GM15510 (cell line): ENCODE measurements around the gene SDK2.

Experiments
- POLR2A ChIP-seq: IDR thresholded peaks from 3 replicates; pipeline ENCODE4 v1.6.1; 2011; ENCODE audit warnings: borderline replicate concordance; ENCODE audit not compliant: insufficient read length; ENCODE audit errors: extremely low read depth

SDK2 gene

DNA sequence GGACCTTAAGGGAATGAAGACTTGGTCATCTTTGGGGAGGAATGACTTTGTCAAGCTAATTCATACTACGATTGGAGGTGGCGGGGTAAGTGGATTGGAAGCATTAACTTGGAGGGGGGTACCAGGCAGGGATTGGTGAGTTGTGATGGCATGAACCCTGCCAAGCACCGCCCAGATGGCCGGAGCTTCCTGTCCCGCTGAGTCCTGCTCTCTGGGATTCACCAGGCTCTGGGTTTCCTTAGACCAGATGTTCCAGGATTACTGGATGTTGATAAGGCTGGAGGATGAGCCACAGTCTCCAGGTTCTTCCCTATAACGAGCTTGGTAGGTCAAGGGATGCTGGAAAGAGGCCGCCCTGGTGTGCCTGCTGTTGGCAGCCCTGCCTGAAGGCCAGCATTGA lies 154.9 kb downstream of the SDK2 start:
- no peak for TF ChIP-seq POLR2A

DNA sequence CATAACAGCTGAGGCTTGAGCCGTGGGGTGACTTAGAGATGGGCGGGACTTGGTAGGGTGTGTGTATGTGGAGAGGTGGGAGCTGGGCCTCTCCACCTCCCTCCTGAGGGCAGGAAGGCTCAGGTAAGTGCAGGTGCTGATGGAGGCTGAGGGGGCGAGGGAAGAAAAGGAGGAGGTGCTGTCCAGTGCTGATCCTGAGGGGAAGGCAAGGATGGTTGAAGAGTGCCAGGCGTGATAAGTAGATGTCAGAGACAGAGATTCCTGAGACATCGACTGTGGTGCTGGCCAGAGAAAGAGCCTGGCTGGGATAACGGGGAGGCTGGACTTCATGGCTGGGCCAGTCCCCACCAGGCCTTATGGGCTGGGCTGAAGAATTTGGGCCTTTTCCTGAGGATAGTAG lies 159.1 kb downstream of the SDK2 start:
- TF ChIP-seq POLR2A = no peak

DNA sequence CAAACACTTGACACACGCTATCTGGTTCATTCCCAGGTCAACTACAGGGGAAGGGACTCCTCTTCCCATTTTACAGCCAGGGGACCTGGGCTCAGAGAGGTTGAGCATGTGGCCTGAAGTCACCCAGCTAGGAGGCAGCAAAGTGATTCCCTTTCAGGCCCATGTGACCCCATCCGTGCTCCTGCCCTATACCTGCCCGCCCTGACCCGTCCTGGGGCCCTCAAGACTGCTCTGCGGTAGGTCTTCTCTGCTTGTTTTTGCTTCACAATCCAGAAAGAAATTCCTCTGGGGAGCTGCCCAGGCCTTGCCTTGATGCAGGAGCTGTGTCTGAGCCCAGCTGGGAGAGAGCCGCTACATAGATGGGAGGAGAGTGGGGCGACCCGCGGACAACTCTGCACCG lies 161.4 kb downstream of the SDK2 start:
- TF ChIP-seq POLR2A = no peak

DNA sequence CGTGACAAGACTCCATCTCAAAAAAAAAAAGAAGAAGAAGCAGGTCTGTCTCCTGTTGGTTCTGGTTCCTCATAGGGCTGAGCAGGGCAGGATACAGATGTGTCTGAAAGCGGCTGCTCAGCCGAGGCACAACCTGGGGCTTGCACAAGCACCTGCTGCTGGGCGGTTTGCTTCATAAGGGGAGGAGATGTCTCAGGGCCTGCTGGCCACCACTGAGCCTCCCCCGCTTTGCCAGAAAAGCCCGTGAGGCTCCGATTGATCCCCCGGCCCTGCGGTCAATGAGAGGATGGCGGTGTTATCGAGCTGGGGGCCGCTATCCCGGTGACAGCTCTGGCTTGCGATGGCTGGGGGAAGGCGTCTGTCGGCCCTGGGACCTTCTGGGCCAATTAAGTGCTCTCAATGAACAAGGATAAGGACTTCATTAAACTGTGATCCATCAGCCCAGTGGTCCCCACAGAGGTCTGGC lies 162.0 kb downstream of the SDK2 start:
- TF ChIP-seq POLR2A = no peak

DNA sequence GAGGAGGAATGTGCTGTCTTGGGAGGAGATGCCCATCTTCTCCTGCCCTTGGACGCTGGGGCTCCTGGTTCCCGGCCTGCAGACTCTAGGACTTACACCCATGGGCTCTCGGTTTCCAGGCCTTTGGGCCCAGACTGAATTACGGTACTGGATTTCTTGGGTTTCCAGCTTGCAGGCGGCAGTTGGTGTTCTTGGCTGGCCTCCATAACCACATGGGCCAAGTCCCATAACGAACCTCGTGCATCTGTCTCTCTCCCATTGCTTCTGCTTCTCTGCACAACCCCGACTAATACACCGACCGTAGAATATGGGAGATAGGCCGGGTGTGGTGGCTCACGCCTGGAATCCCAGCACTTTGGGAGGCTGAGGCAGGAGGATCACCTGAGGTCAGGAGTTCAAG lies 162.6 kb downstream of the SDK2 start:
- TF ChIP-seq POLR2A = no peak

DNA sequence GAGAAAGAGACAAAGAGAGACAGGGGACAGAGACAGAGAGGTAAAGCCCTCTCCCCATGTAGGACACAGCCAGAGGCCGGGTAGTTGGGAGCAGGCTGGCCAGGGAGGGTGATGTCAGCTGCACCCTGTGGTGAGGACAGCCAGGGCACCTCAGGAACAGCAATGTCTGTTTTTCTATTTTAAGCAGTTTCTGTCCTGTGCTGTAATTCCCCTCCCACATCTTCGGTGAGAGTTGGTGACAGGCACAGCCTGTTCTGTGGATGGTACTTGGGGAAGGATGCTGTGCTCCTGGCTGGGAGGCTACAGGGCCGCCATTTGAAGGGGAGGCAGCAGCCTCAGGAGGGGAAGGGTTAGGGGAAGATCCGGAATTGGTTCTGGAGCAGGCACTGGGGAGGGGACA lies 163.5 kb downstream of the SDK2 start:
- TF ChIP-seq POLR2A = no peak

DNA sequence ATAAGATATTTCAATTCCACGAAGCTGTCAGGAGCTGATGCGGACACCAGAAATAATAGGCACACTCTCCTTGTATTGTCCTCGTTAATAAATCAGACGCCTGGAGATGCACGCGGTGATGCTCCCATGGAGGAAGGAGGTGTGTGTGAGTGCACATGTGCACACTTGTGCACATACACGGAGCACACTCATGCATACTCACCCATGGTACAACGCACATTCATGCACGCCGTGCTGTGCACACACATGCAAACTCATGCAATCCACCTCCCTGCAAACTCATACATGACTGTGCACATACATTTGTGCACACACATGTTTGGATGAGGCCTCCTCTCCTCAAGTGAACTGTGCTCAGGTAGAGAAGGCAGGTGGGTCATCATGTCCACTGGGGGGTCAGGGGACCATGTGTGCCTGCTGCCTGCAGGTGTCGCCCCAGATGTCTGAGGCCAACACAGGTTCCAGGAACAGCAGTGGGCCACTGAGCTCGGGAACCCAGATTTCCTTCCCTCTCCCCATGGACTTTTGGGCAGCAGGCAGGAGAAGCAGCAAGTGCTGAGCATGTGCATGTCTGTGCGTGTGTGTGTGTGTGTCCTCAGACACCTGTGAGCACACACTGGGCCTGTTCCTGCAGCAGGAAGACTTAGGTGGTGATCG lies 165.3 kb downstream of the SDK2 start:
- no peak for TF ChIP-seq POLR2A

DNA sequence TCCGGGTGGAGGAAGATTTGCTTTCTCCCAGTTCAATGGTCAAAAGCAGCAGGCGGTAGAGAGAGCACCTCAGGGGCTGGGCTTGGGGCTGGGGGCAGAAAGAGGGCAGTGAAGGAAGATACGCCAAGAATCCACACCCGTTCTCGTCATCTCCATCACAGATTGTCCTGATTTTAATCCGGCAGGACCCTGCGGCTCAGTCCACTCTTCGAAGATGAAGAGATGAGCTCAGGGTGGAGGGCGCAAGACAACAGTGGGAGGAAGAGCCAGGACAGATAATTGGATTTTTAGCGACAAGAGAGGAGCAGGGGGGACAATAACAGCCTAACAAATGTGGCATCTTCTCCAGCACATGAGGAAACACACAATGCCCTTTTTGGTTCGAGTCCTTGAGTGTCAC lies 165.9 kb downstream of the SDK2 start:
- no peak for TF ChIP-seq POLR2A

DNA sequence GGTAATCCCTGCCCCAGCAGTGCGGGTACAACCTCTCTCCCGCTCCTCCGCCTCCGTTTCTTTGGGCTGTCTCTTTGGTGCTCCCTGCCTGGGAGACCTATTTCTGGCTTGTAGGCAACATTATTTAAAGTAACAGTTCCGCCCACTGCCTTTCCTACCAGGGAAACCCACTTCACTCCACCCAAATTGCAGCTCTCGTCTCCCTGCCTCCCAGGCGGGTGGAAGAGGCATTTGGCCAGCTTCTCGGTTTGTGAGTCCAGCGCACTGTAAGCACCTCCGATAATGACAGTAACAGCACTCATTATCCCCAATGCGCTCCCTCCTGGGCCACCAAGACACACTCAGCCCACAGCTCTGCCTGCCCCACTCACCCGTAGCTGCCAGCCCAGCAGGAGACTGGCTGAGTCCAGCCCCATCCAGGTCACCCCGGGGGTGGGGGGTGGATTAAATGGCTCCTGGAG lies 167.3 kb downstream of the SDK2 start:
- TF ChIP-seq POLR2A = no peak

DNA sequence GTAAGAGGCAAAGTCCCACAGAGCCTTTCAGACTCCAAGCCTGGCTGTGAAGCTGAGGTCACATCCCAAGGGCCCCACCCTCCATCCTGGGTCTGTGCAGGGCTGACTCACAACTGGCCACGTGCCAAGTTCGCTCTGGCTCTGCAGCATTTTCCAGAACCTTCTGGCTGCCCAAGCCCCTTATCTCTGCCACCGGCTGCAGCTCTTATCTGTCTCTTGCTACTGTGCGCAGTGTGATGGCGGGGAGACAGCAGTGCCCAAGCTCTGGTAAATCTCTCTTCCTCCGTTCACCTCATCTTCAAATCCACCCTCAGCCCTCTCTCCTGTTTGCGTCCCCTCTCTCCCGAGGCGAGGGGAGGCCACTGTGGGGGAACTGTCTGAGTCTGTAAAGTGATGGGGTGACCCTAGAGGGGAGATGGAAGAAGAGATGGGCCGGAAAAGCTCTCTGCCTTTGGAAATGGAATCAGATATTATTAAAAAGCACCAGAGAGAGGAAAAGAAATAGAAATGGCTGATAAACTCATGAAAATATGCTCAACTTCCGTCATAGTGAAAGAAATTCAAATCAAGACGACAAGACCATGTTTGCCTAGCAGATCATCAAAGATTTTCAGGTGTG lies 169.8 kb downstream of the SDK2 start:
- TF ChIP-seq POLR2A = no peak

DNA sequence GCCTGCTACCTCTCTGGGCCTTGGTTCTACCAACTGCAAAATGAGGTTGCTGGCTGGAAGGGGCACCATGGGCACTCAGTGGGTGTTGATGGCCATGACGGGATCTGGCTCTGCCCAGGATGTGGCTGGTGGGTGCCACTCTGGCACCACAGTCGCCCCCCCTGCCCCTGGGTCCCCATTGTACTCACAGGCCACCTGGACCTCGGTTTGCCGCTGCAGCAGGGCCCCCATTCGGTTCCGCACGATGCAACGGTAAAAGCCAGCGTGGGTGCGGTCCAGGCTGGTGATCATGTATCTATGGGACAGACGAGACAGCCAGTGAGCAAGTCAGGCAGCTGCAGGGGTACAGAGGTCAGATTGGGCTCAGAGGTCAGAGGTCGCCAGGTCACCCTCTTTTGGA lies 172.3 kb downstream of the SDK2 start:
- no peak for TF ChIP-seq POLR2A

DNA sequence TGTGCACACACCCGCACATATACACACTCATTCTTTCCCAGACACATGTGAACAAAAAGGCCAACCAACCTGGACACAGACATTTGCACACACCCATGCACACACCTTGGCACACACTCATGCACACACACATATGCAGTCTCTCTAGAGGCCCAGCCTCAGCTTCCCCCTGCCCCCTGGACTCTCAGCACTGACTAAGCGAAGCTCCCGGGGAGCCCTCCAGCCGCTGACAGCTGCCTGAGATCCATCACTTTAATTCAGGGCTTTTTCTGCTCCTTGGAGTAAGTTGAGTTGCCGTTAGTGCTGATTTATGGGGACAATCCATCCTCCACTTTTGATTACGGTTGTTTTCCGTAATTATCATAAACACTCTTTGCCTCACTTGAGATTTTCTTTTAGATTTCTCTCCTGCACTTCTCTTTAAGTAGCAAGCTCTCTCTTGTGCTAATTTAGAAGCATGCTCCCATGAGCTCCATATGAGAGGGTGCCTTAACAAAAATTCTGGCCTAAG lies 173.9 kb downstream of the SDK2 start:
- no peak for TF ChIP-seq POLR2A

DNA sequence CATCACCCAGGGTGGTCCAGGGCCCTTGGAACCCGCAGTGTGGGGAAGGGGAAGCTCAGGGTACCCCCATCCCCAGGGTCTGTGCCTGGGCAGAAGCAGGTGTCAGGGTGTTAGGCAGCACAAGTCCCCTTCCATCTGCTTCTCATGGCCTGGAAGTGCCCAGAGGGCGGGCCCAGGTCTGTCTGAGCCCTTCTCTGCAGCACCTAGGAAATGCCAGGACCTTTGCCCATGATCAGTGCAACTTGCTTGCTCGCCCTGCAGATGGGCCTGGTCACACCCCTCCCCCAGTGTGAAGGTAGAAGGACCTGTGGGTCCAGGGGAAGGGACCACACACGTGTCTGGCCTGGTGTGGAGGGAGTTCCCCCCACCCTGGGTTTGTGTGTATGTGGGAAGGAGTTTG lies 174.9 kb downstream of the SDK2 start:
- no peak for TF ChIP-seq POLR2A

DNA sequence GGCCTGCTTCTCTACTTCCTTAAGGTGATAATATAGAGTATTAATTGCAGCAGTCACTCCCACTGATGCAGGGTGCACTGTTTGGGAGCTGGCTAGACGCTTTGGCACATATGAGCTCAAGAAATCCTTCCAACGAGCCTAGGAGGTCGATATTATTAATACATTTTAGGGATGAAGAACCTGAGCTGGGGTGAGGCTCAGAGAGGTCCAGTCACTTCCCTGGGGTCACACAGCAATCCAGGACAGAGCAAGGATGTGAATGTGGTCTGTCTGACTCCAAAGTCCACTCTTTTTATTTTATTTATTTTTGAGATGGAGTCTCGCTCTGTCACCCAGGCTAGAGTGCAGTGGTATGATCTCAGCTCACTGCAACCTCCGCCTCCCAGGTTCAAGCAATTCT lies 176.0 kb downstream of the SDK2 start:
- TF ChIP-seq POLR2A = no peak

DNA sequence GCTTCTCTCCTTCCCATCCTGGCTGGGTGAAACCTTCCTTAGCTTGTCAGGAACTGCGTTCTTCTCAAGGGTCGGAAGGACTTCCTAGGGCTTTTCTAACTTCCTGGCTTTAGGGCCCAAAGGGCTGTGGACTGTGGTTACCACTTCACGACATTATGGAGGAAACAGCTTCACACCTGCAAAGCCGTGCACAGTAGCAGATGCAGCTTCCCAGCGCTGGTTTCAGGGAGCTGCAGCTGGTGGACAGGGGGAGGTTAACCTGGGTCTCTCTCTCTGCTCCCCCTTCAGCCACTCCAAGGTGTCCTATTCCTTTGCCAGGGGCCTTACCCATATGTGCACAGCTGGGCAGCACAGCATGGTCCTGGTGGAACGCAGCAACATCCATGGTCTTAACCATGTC lies 176.6 kb downstream of the SDK2 start:
- TF ChIP-seq POLR2A = no peak

DNA sequence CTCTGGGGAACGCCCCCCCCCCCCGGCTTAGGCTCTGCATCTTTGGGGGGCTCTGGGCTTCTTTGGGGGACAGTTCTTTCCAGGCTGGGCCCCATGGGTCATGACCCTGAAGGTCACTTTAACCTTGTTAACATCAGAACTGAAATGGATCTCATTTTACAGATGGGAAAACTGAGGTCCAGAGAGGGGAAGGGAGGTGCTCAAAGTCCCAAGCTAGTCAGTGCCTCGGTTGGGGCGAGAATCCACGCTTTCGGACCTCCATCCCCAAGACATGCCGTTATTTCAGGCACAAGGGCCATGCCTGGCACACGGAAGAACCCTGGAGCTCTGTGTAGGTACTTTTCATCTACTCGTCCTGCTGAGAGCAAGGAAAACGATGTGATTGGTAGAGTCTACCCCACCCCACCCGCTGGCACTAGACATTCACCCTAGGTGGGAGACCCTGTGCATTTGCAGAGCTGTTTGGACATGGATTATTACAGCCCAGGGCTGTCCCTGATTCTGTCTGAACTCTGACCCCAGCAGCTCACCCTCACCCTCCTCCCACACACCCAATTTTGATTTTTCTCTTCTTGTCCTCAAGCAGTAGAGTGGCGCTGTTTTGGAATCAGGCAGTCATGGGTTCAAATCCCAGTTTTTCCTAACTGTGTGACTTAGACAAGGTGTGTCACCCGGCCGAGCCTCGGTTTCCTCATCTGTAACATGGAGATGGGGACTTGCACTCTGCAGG lies 177.4 kb downstream of the SDK2 start:
- TF ChIP-seq POLR2A = no peak

DNA sequence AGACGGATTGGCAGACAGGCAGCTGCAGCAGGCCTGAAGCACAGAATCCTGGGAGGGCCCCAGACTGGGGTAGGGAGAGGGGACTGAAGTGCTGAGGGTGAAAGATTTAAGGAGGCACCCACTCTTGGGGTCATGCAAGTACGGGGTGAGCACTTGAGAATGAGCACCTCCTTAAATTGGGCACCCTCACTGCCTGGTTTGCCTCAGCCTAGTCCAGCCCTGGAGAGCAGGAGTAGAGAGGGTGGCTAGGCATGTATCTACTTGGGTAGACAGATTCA lies 178.4 kb downstream of the SDK2 start:
- no peak for TF ChIP-seq POLR2A
